Eye (tissue), 1 donor: ENCODE data around the gene SNTN.

Experiments used
- DNase-seq: peaks from one replicate; pipeline ENCODE4 v3.0.0-alpha.2; 2015

Gene SNTN

DNA sequence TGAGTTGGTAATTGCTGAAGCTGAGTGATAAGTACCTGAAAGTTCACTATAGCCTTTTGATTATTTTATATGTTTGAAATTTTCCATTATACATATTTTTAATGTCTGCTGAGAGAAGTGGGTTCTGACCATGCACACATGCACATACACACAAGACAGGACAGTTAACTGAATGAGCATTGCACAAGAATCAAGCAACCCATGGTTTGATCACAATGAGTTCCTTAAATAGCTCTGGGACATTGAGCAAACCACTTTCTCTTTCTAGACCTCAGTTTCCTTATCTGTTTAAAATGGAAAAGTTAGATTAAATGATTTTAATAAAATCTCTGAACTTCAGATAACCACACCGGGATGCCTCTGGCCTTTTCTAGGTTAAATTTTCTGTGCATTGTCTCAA, 26.7 kb downstream of the SNTN start:
- DNase-seq = no peak

DNA sequence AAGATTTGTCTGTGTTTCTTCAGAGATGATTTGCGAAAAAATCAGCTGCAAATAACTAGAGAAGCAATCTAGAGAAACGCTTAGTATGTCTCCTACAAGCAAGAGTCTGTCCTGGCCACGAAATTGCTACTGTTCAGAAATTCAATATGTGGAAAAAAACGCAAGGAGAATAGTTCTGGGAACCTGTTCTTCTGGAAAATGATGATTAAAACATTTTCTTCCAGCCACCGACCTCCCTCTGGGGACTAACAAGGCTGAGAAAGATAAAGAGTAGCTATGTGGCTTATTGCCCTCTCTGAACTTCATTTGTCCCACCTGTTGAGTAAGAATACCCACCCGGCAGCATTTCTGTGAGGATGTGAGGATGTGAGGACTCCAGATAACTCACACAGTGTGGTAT, 31.6 kb downstream of the SNTN start:
- no peak for DNase-seq

- no peak for DNase-seq
These were observed 32.9 kb downstream of the SNTN start for GRCh38 chr3:63685340-63685739.

GRCh38 chr3:63687278-63688225, 35.1 kb downstream of the SNTN start:
- DNase-seq = peak; percentile 89

DNA sequence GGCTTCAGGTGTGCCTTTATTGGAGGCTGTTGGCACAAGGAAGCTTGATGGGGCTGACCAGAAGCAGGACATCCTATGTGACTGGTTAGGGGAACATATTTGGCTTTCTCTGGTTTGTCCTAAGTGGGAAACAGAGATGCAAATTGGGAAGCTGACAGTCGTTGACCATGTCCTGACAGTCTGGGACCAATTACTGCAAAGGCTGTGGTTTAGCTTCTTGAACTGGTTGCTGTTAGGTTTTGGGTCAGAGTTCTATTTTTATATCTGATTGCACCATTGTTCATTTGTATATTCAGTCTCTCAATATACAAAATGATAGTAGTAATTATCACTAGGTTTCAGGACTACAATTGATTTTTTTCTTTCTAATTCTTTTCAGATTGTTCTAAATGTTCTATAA, 36.8 kb downstream of the SNTN start:
- no peak for DNase-seq

DNA sequence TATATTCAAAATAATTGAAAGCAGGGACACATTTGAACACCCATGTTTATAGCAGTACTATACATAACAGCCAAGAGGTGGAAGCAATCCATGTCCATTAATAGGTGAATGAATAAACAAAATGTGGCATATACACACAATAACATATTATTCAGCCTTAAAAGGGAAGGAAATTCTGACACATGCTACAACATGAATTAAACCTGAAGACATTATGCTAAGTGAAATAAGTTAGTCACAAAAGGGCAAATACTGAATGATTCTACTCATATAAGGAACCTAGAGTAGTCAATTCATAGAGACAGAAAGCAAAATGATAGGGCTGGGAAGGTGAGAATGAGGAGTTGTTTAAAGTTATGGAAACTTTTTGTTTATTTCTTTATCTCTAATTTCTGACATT, 40.9 kb downstream of the SNTN start:
- DNase-seq = no peak

DNA sequence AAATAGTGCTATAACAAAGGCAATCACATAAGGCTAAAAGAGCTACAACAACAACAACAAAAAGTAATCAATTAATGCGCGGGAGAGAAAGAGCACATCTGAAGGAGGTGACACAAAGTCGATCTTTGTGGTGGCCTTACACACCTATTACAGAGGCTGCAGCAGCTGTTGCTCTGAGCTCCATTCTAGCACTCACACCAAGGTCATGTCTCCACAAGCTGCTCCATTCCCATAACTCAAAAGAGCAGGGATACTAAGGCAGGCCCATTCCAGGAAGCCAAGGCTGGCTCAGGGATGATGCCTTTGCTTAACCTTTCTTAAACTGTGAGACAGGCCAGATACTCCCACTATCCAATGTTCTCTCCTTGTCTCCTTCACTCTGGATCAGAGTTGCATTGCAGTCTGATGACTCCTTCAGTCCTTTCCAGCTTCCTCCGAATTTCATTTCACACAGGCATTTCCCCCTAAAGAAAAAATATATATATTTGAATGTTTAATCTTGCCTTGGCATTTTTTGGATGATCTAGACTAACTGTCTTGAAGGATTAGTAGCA, 52.7 kb downstream of the SNTN start:
- DNase-seq = no peak

DNA sequence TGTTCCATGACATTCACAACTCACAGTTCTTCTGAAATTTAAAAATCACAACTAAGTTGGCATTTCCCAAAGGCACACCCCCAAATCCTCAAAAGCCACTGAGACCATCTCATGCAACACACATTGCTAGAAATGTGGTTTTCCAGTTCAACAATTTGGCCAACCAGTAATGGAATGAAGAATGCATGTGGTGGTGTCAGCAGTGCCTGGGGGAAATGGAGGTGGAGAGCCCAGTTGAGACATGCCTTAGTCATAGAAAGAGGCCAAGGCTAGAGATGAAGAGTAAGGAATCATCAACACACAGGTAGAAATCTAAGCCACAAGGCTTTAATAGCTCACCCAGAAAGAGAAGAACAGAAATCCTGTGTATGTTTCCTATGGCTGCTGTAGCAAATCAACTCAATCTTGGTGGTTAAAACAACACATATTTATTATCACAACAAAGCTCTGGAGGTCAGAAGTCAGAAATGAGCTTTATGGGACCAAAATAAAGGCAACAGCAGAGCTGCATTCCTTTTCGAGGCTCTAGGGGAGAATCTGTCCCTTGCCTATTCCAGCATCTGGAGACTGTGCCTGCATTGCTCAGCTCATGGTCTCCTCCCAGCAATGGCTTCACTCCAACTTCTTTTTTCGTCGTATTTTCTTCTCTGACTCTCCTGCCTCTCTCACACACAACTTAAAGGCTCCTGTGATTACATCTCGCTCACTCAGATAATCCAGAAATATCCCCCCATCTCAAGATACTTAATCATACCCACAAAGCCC, 54.0 kb downstream of the SNTN start:
- no peak for DNase-seq

- no peak for DNase-seq
These were observed 55.3 kb downstream of the SNTN start for GRCh38 chr3:63707731-63708130.

- peak; percentile 4 for DNase-seq
These were observed 57.1 kb downstream of the SNTN start for GRCh38 chr3:63709576-63709975.
